HL-60 (cell line): Measurements from ENCODE around the gene SLC9A7.

Experiments used
- DNase-seq, 2 experiments: peaks; one replicate each; pipeline ENCODE4 v3.0.0-alpha.2; 2010 to 2020; ENCODE audit warnings: low read depth in 1 of 2, low spot score in 1 of 2
- H3K27ac ChIP-seq: fragments of 250-450 bp; sonication (Bioruptor Pico); replicated peaks from 2 replicates; pipeline ENCODE4 v1.5.1; 2020; ENCODE audit warnings: mild to moderate bottlenecking, moderate library complexity
- H3K27me3 ChIP-seq: fragments of 250-450 bp; sonication (Bioruptor Pico); 2 replicates; pipeline ENCODE4 v1.5.1; 2021; ENCODE audit warnings: mild to moderate bottlenecking, moderate library complexity; ENCODE audit not compliant: insufficient read depth, poor library complexity, severe bottlenecking
- H3K4me3 ChIP-seq: replicated peaks from 2 replicates; pipeline ENCODE4 v1.5.1; 2011; ENCODE audit warnings: mild to moderate bottlenecking, control low read depth, low read length; ENCODE audit not compliant: insufficient read depth
- GABPA ChIP-seq: IDR thresholded peaks from 2 replicates; pipeline ENCODE4 v1.6.1; 2012; ENCODE audit warnings: low read depth
- POLR2AphosphoS5 ChIP-seq: IDR thresholded peaks from 2 replicates; pipeline ENCODE4 v1.6.1; 2012; ENCODE audit warnings: low read depth
- SPI1 ChIP-seq: IDR thresholded peaks from 2 replicates; pipeline ENCODE4 v1.6.1; 2012; ENCODE audit warnings: low read depth, mild to moderate bottlenecking, borderline replicate concordance
- TF ChIP-seq, protein P1 (sequence below): IDR thresholded peaks from 2 replicates; pipeline ENCODE4 v1.6.1; 2012; ENCODE audit warnings: low read depth; ENCODE audit not compliant: insufficient replicate concordance
- TF ChIP-seq, protein P2 (sequence below): IDR thresholded peaks from one replicate; pipeline ENCODE4 v1.5.1; 2011; ENCODE audit warnings: low read length, control low read depth, inconsistent platforms; ENCODE audit not compliant: insufficient read depth

The SLC9A7 gene

DNA sequence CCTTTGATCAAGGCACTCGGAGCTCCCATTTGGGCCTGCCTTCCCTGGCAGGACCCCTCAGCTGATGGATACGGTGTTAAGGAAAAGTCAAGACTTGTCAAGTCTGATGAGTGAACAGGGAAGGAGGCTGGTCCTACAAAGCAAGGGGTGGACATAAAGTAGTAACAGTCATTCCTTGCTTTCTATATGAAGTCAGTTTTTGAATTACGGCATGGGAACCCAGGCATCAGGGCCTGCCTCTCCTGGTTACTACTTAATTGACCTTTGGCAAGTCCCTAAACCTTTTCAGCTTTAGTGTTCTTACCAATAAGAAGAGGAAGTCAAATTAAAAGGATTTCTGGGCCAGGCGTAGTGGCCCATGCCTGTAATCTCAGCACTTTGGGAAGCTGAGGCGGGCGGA, 178.3 kb downstream of the SLC9A7 start:
- H3K4me3 ChIP-seq: no peak overlapping the region
- DNase-seq: no peak
- TF ChIP-seq, protein P1, sequence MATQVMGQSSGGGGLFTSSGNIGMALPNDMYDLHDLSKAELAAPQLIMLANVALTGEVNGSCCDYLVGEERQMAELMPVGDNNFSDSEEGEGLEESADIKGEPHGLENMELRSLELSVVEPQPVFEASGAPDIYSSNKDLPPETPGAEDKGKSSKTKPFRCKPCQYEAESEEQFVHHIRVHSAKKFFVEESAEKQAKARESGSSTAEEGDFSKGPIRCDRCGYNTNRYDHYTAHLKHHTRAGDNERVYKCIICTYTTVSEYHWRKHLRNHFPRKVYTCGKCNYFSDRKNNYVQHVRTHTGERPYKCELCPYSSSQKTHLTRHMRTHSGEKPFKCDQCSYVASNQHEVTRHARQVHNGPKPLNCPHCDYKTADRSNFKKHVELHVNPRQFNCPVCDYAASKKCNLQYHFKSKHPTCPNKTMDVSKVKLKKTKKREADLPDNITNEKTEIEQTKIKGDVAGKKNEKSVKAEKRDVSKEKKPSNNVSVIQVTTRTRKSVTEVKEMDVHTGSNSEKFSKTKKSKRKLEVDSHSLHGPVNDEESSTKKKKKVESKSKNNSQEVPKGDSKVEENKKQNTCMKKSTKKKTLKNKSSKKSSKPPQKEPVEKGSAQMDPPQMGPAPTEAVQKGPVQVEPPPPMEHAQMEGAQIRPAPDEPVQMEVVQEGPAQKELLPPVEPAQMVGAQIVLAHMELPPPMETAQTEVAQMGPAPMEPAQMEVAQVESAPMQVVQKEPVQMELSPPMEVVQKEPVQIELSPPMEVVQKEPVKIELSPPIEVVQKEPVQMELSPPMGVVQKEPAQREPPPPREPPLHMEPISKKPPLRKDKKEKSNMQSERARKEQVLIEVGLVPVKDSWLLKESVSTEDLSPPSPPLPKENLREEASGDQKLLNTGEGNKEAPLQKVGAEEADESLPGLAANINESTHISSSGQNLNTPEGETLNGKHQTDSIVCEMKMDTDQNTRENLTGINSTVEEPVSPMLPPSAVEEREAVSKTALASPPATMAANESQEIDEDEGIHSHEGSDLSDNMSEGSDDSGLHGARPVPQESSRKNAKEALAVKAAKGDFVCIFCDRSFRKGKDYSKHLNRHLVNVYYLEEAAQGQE: no peak
- TF ChIP-seq POLR2AphosphoS5: no peak
- no peak for TF ChIP-seq GABPA
- TF ChIP-seq, protein P2, sequence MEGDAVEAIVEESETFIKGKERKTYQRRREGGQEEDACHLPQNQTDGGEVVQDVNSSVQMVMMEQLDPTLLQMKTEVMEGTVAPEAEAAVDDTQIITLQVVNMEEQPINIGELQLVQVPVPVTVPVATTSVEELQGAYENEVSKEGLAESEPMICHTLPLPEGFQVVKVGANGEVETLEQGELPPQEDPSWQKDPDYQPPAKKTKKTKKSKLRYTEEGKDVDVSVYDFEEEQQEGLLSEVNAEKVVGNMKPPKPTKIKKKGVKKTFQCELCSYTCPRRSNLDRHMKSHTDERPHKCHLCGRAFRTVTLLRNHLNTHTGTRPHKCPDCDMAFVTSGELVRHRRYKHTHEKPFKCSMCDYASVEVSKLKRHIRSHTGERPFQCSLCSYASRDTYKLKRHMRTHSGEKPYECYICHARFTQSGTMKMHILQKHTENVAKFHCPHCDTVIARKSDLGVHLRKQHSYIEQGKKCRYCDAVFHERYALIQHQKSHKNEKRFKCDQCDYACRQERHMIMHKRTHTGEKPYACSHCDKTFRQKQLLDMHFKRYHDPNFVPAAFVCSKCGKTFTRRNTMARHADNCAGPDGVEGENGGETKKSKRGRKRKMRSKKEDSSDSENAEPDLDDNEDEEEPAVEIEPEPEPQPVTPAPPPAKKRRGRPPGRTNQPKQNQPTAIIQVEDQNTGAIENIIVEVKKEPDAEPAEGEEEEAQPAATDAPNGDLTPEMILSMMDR: no peak
- TF ChIP-seq SPI1: no peak
- no peaks in the 10 kb centered on the region for H3K27me3 ChIP-seq
- no peak overlapping the region for H3K27ac ChIP-seq

DNA sequence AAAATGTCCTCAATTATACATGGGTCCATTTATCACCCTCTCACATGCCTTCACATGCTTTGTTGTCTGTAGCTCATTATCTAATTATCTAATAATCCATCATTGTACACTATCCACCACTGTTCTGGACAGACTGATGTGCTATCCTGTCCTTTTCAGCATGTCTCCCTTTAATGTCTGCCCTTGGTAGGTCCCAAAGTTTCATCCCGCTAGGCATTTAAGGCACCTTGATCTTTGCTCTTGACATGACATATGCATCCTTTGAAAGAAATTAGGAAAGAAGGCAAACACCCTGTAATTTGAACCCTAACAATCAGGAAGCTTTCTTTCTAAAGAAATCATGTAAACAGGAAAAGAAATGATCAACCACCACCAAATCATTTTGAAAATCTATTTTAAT, 179.7 kb downstream of the SLC9A7 start:
- DNase-seq: no peak
- H3K27me3 ChIP-seq: no peaks in the 10 kb centered on the region
- no peak overlapping the region for H3K4me3 ChIP-seq
- TF ChIP-seq SPI1 (no peak), GABPA (no peak), POLR2AphosphoS5 (no peak)
- TF ChIP-seq, protein P2: no peak
- TF ChIP-seq, protein P1: no peak
- H3K27ac ChIP-seq: no peak overlapping the region

DNA sequence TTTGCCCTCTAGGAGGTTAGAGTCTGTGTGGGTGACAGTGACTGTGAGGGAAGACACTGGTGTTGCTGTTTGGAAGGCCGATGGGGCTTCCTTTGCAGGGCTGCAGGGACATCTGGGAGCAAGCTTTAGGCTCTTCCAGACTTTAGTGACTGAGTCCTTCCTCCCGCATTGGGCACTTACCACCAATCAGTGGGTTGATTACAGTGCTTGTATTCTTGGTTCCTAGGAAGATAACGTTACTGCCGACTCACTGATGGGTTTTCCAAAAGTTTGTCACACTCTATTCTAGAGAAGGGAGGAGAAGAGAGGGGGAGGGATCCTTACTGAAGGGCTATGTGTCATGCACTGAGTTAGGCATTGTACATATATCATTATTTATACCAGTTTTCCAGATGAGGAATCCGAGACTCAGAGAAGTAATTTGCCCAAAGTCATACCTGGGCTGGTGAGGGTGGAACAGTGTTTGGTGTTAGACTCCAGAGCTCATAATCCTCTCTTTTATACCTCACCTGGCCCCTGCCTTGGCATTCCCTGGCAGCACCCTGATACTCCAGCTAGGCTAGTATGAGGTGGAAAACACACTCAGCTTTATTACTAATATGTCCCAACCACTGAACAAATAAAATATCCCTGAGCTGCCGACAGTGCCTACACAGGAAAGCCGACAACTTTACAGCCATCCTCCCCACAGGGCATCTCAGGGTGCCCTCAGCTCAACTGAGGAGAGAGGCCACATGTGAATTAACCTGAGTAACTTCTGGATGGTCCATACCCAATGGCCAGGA, 181.5 kb downstream of the SLC9A7 start:
- no peak overlapping the region for H3K4me3 ChIP-seq
- H3K27ac ChIP-seq: no peak overlapping the region
- H3K27me3 ChIP-seq: no peaks in the 10 kb centered on the region
- no peak for DNase-seq
- TF ChIP-seq GABPA (no peak), POLR2AphosphoS5 (no peak), SPI1 (no peak)
- TF ChIP-seq, protein P2: no peak

DNA sequence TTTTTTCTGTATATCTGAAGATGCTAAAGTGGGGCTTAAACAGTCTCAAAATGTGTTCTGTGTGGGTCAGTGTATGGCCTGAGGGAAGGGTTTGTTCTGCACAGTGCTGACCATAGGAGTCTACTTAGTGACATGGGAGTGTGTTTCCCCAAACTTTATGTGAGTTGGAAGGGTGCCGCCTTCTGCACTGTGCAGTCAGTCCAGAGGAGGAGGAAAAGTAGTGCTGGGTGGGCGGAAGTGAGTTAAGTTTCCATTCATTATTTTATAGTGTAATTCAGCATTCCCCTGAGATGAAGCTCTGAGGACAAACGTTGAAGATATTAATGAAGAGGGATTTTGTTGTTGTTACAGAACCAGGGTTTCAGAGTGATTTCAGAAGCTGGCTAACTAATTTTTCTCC, 182.5 kb downstream of the SLC9A7 start:
- H3K4me3 ChIP-seq: no peak overlapping the region; the same call in 1 of the 2 replicates
- no peak for DNase-seq
- no peak for TF ChIP-seq POLR2AphosphoS5
- no peak for TF ChIP-seq SPI1
- TF ChIP-seq, protein P1: no peak
- TF ChIP-seq, protein P2: no peak
- TF ChIP-seq GABPA: no peak
- H3K27ac ChIP-seq: no peak overlapping the region
- H3K27me3 ChIP-seq: no peaks in the 10 kb centered on the region
